ENCODE results near the gene EIF4A2. TPM values are rescaled to one million over a fixed set of nuclear protein-coding genes. Genes with fewer than 3 reads are reported as not detected.

EIF4A2 gene
- total and polyA plus RNA-seq, 12 donors: 221 to 791 (median 517) TPM

GRCh38 chr3:186759231-186759930 lies 24.0 kb upstream of the EIF4A2 start:
- intact Hi-C loops (cut with DNase I): no loop called here
- TF ChIP-seq, protein P1, sequence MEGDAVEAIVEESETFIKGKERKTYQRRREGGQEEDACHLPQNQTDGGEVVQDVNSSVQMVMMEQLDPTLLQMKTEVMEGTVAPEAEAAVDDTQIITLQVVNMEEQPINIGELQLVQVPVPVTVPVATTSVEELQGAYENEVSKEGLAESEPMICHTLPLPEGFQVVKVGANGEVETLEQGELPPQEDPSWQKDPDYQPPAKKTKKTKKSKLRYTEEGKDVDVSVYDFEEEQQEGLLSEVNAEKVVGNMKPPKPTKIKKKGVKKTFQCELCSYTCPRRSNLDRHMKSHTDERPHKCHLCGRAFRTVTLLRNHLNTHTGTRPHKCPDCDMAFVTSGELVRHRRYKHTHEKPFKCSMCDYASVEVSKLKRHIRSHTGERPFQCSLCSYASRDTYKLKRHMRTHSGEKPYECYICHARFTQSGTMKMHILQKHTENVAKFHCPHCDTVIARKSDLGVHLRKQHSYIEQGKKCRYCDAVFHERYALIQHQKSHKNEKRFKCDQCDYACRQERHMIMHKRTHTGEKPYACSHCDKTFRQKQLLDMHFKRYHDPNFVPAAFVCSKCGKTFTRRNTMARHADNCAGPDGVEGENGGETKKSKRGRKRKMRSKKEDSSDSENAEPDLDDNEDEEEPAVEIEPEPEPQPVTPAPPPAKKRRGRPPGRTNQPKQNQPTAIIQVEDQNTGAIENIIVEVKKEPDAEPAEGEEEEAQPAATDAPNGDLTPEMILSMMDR (IDR thresholded peaks at IDR 0.05): no peak
- no peak for TF ChIP-seq POLR2A (IDR thresholded peaks at IDR 0.05)
- DNase-seq: no peak
- Histone ChIP-seq H3K27me3 (no peaks in the 10 kb centered on the region), H3K9me3 (replicated peaks in 1 of 3) (no peaks in the 10 kb centered on the region), H3K4me1 (replicated peaks in 1 of 2) (no peaks in the 10 kb centered on the region), H3K27ac (no peak overlapping the region), H3K36me3 (replicated peaks in 1 of 2) (no peaks in the 10 kb centered on the region), H3K4me3 (no peak overlapping the region)
- WGBS, 4 donors: 75 to 81% (median 78%) methylated on average over 11 of the region's 11 CpGs

DNA sequence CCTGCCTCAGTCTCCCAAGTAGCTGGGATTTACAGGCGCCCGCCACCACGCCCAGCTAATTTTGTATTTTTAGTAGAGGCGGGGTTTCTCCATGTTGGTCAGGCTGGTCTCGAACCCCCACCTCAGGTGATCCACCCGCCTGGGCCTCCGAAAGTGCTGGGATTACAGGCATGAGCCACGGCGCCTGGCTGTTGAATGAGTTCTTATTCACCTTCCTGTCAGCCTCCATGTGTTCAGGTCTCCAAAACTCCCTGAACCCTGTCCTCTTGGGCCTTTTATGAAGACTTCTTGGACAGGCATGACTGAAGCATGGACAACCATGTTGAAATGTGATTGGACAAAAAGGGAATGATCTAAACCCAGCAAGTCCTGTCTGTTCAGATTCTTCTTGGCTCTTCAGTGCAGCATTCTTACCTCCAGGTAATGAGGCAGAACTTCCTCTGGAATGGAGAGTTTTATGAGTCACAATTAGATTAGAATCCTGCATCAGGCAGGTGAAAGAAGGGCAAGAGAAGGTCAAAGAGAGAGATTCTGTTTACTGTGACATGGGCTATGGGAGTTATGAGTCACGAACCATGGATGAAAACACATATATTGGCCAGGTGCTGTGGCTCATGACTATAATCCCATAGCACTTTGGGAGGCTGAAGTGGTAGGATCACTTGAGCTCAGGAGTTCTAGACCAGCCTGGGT lies 23.1 kb upstream of the EIF4A2 start:
- H3K9me3 ChIP-seq (replicated peaks in 1 of 3): no peaks in the 10 kb centered on the region
- intact Hi-C loops (cut with DNase I): no loop called here
- H3K36me3 ChIP-seq (replicated peaks in 1 of 2): no peaks in the 10 kb centered on the region
- DNase-seq: no peak
- H3K27ac ChIP-seq: no peak overlapping the region
- no peaks in the 10 kb centered on the region for H3K4me1 ChIP-seq (replicated peaks in 1 of 2)
- no peak overlapping the region for H3K4me3 ChIP-seq
- H3K27me3 ChIP-seq: no peaks in the 10 kb centered on the region
- WGBS, 4 donors: 88 to 94% (median 91%) methylated on average over 10 of the region's 10 CpGs
- TF ChIP-seq POLR2A (IDR thresholded peaks at IDR 0.05): no peak
- TF ChIP-seq, protein P1 (IDR thresholded peaks at IDR 0.05): no peak

DNA sequence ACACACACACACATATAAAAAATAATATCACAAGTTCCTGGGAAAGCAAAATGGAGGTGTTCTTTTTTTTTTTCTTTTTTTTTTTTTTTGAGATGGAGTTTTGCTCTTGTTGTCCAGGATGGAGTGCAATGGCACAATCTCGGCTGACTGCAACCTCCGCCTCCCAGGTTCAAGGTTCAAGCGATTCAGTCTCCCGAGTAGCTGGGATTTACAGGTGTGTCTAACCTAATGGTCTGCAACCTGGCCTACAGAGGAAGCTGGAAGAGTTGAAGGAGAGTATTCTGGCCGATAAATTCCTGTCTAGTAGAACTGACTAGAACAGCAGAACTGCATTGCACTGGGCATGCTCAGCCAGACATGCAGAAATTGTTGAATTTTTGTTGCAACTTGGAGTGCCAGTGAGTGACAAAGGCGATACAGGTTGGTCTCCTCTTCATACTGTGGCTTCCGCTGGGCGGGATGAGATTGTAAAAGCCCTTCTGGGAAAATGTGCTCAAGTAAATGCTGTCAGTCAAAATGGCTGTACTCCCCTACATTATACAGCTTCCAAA lies 22.4 kb upstream of the EIF4A2 start:
- no peaks in the 10 kb centered on the region for H3K4me1 ChIP-seq (replicated peaks in 1 of 2)
- H3K36me3 ChIP-seq (replicated peaks in 1 of 2): no peaks in the 10 kb centered on the region
- DNase-seq: no peak
- WGBS, 4 donors: 85 to 90% (median 87%) methylated on average over 8 of the region's 8 CpGs
- H3K4me3 ChIP-seq: no peak overlapping the region
- no peak for TF ChIP-seq POLR2A (IDR thresholded peaks at IDR 0.05)
- TF ChIP-seq, protein P1 (IDR thresholded peaks at IDR 0.05): no peak
- H3K9me3 ChIP-seq (replicated peaks in 1 of 3): no peaks in the 10 kb centered on the region
- no peak overlapping the region for H3K27ac ChIP-seq
- intact Hi-C loops (cut with DNase I): no loop called here
- H3K27me3 ChIP-seq: no peaks in the 10 kb centered on the region

DNA sequence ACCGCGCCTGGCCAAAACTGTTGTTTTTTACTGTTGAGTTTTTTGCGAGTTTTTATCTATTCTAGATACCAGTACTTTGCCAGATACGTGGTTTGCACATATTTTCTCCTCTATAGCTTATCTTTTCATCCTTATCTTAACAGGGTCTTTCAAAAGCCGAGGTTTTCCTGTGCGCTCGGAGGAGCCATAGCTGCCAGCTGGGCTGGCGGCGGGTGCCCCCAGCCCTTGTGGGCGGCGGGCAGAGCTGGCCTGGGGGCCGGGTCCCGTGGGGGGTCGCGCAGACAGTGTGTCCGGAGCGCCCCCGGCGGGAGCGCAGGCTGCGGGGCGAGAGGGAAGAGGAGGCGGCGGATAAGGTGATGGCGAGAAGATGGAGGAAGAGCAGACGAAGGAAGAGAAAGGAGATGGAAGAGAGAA lies 11.1 kb upstream of the EIF4A2 start:
- H3K4me1 ChIP-seq (replicated peaks in 1 of 2): no peaks in the 10 kb centered on the region
- peak overlapping the region in 2 of 5 donors; percentile 17 to 65 for H3K27ac ChIP-seq

More for the DNA sequence above, 11.1 kb upstream of the EIF4A2 start:
- intact Hi-C loops (cut with DNase I): no loop called here
- Histone ChIP-seq H3K36me3 (replicated peaks in 1 of 2) (no peaks in the 10 kb centered on the region), H3K27me3 (no peaks in the 10 kb centered on the region), H3K4me3 (peak overlapping the region in 2 of 4 donors; percentile 1 to 62), H3K9me3 (replicated peaks in 1 of 3) (no peaks in the 10 kb centered on the region)
- WGBS, 4 donors: 10 to 16% (median 12%) methylated on average over 26 of the region's 26 CpGs
- TF ChIP-seq, protein P1 (IDR thresholded peaks at IDR 0.05): no peak
- no peak for TF ChIP-seq POLR2A (IDR thresholded peaks at IDR 0.05)
- DNase-seq: no peak
